PC-3 (cell line): ENCODE results near the gene DISC1.

Experiments
- CTCF ChIP-seq: fragments of 300-600 bp; sonication (generic); conservative IDR thresholded peaks from 2 replicates; pipeline ENCODE4 v1.5.1; 2017; ENCODE audit warnings: antibody characterized with exemption, low read depth, mild to moderate bottlenecking, low read length
- EZH2 ChIP-seq: fragments of 300-600 bp; sonication (generic); IDR thresholded peaks from one replicate; pipeline ENCODE4 v1.6.1; 2017; ENCODE audit warnings: antibody characterized with exemption, mild to moderate bottlenecking, low read length; ENCODE audit not compliant: unreplicated experiment
- EZH2phosphoT487 ChIP-seq: fragments of 300-600 bp; sonication (generic); IDR thresholded peaks from 2 replicates; pipeline ENCODE4 v1.6.1; 2018; ENCODE audit warnings: mild to moderate bottlenecking, antibody characterized with exemption, low read length, borderline replicate concordance

- TF ChIP-seq EZH2: no peak
- TF ChIP-seq CTCF: no peak
- TF ChIP-seq EZH2phosphoT487: no peak
Measured at GRCh38 chr1:231679109-231679508, 52.5 kb downstream of the DISC1 start.
